CD14-positive monocyte (primary cell): ENCODE measurements around the gene SASH3. TPM values are rescaled to one million over a fixed set of nuclear protein-coding genes. Genes with fewer than 3 reads are reported as not detected.
A peak's percentile ranks its signal among the peaks of the same experiment; 100 is the strongest.

Experiments
- DNase-seq, 3 donors: peaks; one replicate each; pipeline ENCODE4 v3.0.0-alpha.2; 2011 to 2022
- H2AFZ ChIP-seq: 2 replicates; pipeline ENCODE4 v1.6.0; 2012; ENCODE audit warnings: mild to moderate bottlenecking, low read depth, low read length, inconsistent platforms; ENCODE audit not compliant: insufficient read depth, poor library complexity, severe bottlenecking
- H3K27ac ChIP-seq, 2 donors: 1 replicate in 1 of 2; 2 replicates in 1 of 2; pipeline ENCODE4 v1.5.1; 2012 to 2013; ENCODE audit warnings: low read length in 2 of 2, control low read depth in 1 of 2, inconsistent platforms in 1 of 2, low read depth in 1 of 2, mild to moderate bottlenecking in 1 of 2
- H3K27me3 ChIP-seq, 2 donors: one replicate each; pipeline versions ENCODE4 v1.6.0 to v1.6.1; 2011 to 2013; ENCODE audit warnings: low read length in 2 of 2; ENCODE audit not compliant: control insufficient read depth in 2 of 2, insufficient read depth in 2 of 2
- H3K36me3 ChIP-seq, 2 donors: replicated peaks in 1 of 2; 1 replicate in 1 of 2; 2 replicates in 1 of 2; pipeline versions ENCODE4 v1.5.1 to v1.6.1; 2012 to 2013; ENCODE audit warnings: low read length in 2 of 2, control low read depth in 1 of 2, inconsistent platforms in 1 of 2, mild to moderate bottlenecking in 1 of 2; ENCODE audit not compliant: insufficient read depth in 2 of 2, control insufficient read depth in 1 of 2
- H3K4me1 ChIP-seq, 2 donors: 1 replicate in 1 of 2; 2 replicates in 1 of 2; pipeline versions ENCODE4 v1.5.1 to v1.6.1; 2012 to 2013; ENCODE audit warnings: low read length in 2 of 2, control low read depth in 1 of 2, inconsistent platforms in 1 of 2, mild to moderate bottlenecking in 1 of 2, moderate library complexity in 1 of 2; ENCODE audit not compliant: insufficient read depth in 2 of 2, control insufficient read depth in 1 of 2
- H3K4me2 ChIP-seq: replicated peaks from 2 replicates; pipeline ENCODE3; 2012; ENCODE audit warnings: low read length, moderate library complexity, mild to moderate bottlenecking; ENCODE audit not compliant: poor library complexity, severe bottlenecking; ENCODE audit errors: extremely low read depth
- H3K4me3 ChIP-seq, 3 experiments: fragments of 200-600 bp in 1 of 3; sonication (generic) in 1 of 3; replicated peaks in 1 of 3; 1 replicate in 2 of 3; 2 replicates in 1 of 3; pipeline ENCODE4 v1.5.1; 2011 to 2013; ENCODE audit warnings: low read length in 3 of 3, mild to moderate bottlenecking in 3 of 3, control low read depth in 2 of 3, low read depth in 2 of 3, inconsistent platforms in 1 of 3, moderate library complexity in 1 of 3
- H3K79me2 ChIP-seq: 2 replicates; pipeline ENCODE4 v1.6.0; 2012; ENCODE audit warnings: mild to moderate bottlenecking, control low read depth, inconsistent platforms, low read length, moderate library complexity; ENCODE audit not compliant: insufficient read depth
- H3K9ac ChIP-seq: 2 replicates; pipeline ENCODE4 v1.6.0; 2017; ENCODE audit warnings: low read length, mild to moderate bottlenecking; ENCODE audit not compliant: insufficient read depth, poor library complexity, severe bottlenecking
- H3K9me3 ChIP-seq, 2 donors: replicated peaks in 1 of 2; 1 replicate in 1 of 2; 2 replicates in 1 of 2; pipeline versions ENCODE4 v1.5.1 to v1.6.1; 2012 to 2013; ENCODE audit warnings: low read length in 2 of 2, control low read depth in 1 of 2; ENCODE audit not compliant: control insufficient read depth in 1 of 2, insufficient read depth in 1 of 2
- H4K20me1 ChIP-seq: 2 replicates; pipeline ENCODE4 v1.6.0; 2012; ENCODE audit warnings: mild to moderate bottlenecking, low read length, control low read depth, moderate library complexity; ENCODE audit not compliant: insufficient read depth
- H3K27ac Mint-ChIP-seq, 7 donors: one replicate each; pipeline ENCODE4 v1.8.0; 2020; ENCODE audit warnings: mild to moderate bottlenecking in 7 of 7, mixed read lengths in 7 of 7, moderate library complexity in 6 of 7, inconsistent platforms in 2 of 7
- H3K27me3 Mint-ChIP-seq, 3 donors: one replicate each; pipeline ENCODE4 v1.8.0; 2021 to 2022; ENCODE audit warnings: low read depth in 3 of 3, mild to moderate bottlenecking in 3 of 3, mixed read lengths in 3 of 3, moderate library complexity in 3 of 3, inconsistent platforms in 1 of 3
- H3K36me3 Mint-ChIP-seq, 2 donors: one replicate each; pipeline ENCODE4 v1.8.0; 2020; ENCODE audit warnings: mixed read lengths in 2 of 2, inconsistent platforms in 1 of 2, mild to moderate bottlenecking in 1 of 2
- H3K4me1 Mint-ChIP-seq: one replicate; pipeline ENCODE4 v1.8.0; 2020; ENCODE audit warnings: mild to moderate bottlenecking, mixed read lengths
- H3K4me3 Mint-ChIP-seq, 2 donors: one replicate each; pipeline ENCODE4 v1.8.0; 2020; ENCODE audit warnings: mild to moderate bottlenecking in 2 of 2, mixed read lengths in 2 of 2, moderate library complexity in 1 of 2
- H3K9me3 Mint-ChIP-seq, 7 donors: one replicate each; pipeline ENCODE4 v1.8.0; 2020 to 2022; ENCODE audit warnings: mixed read lengths in 7 of 7, mild to moderate bottlenecking in 6 of 7, moderate library complexity in 6 of 7, inconsistent platforms in 2 of 7
- CTCF ChIP-seq: fragments of 200-600 bp; IDR thresholded peaks from one replicate; pipeline ENCODE4 v1.8.0; 2022; ENCODE audit warnings: antibody characterized with exemption, mild to moderate bottlenecking
- WGBS: methylation state at CpG from one replicate; pipeline ENCODE4 v1.1.5; 2013; ENCODE audit warnings: missing lambda C conversion rate; ENCODE audit not compliant: insufficient coverage; 5-methylcytosine and 5-hydroxymethylcytosine counted together
- intact Hi-C, 2 donors: fragments of 100-400 bp; cut with micrococcal nuclease; formaldehyde crosslinking; loops; one replicate each; pipeline versions ENCODE4 v1.15.0 to v1.15.1; 2023
- polyA plus RNA-seq, 3 donors: library from polyadenylated mRNA; depleted of rRNA in 1 of 3; unstranded in 2 of 3; stranded (reverse) in 1 of 3; fragments of 300-500 nt in 2 of 3; fragments of >200 nt in 1 of 3; fragmentation: Illumina TruSeq in 2 of 3; gene quantifications; 1 replicate in 2 of 3; 2 replicates in 1 of 3; pipeline ENCODE4 v1.2.3, GENCODE V29; 2012 to 2021

The SASH3 gene
- polyA plus RNA-seq, 3 donors, result 127 to 272 (median 179) TPM

- Mint-ChIP-seq H3K27ac (peak overlapping the region in 3 of 7 donors; percentile 26 to 43 (median 36)), H3K4me1 (peaks cover 32% of the 10 kb centered on the region), H3K27me3 (peaks cover 0 to 2% (median 0%) of the 10 kb centered on the region in 3 donors), H3K4me3 (no peak overlapping the region), H3K9me3 (no peaks in the 10 kb centered on the region), H3K36me3 (peaks cover 68 to 87% of the 10 kb centered on the region in 2 donors)
- Histone ChIP-seq H3K79me2 (peaks cover 40% of the 10 kb centered on the region), H3K9ac (no peak overlapping the region), H4K20me1 (peaks cover 95% of the 10 kb centered on the region), H3K27me3 (no peaks in the 10 kb centered on the region), H3K4me1 (peaks cover 5 to 12% of the 10 kb centered on the region in 2 donors), H3K4me3 (no peak overlapping the region), H3K9me3 (no peaks in the 10 kb centered on the region), H3K36me3 (peaks cover 88 to 89% of the 10 kb centered on the region in 2 donors), H2AFZ (no peak overlapping the region), H3K4me2 (no peak overlapping the region), H3K27ac (no peak overlapping the region)
- no peak for DNase-seq
- intact Hi-C loops, result no loop called here
- no peak for TF ChIP-seq CTCF
- WGBS, result 75% methylated on average over 8 of the region's 8 CpGs
Measured at GRCh38 chrX:129791336-129791735, 11.6 kb downstream of the SASH3 start.

GRCh38 chrX:129791961-129792570 lies 12.3 kb downstream of the SASH3 start:
- H3K36me3 Mint-ChIP-seq, result peaks cover 69 to 91% of the 10 kb centered on the region in 2 donors
- intact Hi-C loops, result no loop called here
- peaks cover under 1 to 6% of the 10 kb centered on the region in 2 donors for H3K4me1 ChIP-seq

More at GRCh38 chrX:129791961-129792570, 12.3 kb downstream of the SASH3 start:
- Histone ChIP-seq H3K27me3 (no peaks in the 10 kb centered on the region), H3K9me3 (no peaks in the 10 kb centered on the region), H3K9ac (no peak overlapping the region), H4K20me1 (peaks cover 98% of the 10 kb centered on the region), H3K4me3 (no peak overlapping the region), H3K4me2 (no peak overlapping the region), H2AFZ (no peak overlapping the region), H3K27ac (peak overlapping the region in 1 of 2 donors; percentile 31), H3K36me3 (peaks cover 94 to 95% of the 10 kb centered on the region in 2 donors), H3K79me2 (peaks cover 33% of the 10 kb centered on the region)
- WGBS, result 97% methylated on average over 4 of the region's 11 CpGs
- no peak for DNase-seq
- no peak overlapping the region for H3K4me3 Mint-ChIP-seq
- peak overlapping the region in 2 of 7 donors; percentile 28 to 32 for H3K27ac Mint-ChIP-seq
- H3K27me3 Mint-ChIP-seq, result no peaks in the 10 kb centered on the region
- peaks cover 29% of the 10 kb centered on the region for H3K4me1 Mint-ChIP-seq
- H3K9me3 Mint-ChIP-seq, result no peaks in the 10 kb centered on the region
- TF ChIP-seq CTCF, result no peak
